Measurements from ENCODE around the gene MVP. TPM values are rescaled to one million over a fixed set of nuclear protein-coding genes. Genes with fewer than 3 reads are reported as not detected.

The MVP gene
- total and polyA plus RNA-seq, 10 donors: 72.3 to 200 (median 152) TPM

DNA sequence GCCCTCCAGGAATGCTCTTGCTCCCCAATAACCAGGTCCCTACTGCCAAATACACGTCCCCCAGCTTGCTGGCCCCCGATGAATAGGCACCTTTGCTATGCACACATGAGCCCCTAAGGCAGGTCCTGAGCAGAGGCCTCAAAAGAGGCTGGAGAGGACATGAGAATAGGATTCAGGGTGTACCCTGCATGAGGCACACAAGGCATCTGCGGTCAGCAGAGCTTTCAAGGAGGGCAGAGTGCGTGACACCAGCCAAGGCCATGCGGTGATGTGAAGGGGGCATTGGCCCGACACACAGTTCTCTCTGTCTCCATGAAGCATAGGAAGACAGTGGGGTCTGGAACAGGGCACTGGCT lies 72.2 kb downstream of the MVP start:
- DNase-seq: no peak
- 82 to 95% (median 89%) methylated on average over 6 of the region's 6 CpGs for WGBS, 5 donors
- intact Hi-C loops (cut with DNase I; ENCODE audit: low total_unique reads): loop anchor here (10.0 kb wide), 1 partner anchor 62 kb away; no protein-coding TSS in a partner anchor
- Histone ChIP-seq H3K27me3 (replicated peaks in 1 of 7) (peaks cover 0 to 28% (median 6%) of the 10 kb centered on the region in 7 donors), H3K9me3 (no peaks in the 10 kb centered on the region), H3K4me1 (no peaks in the 10 kb centered on the region), H3K27ac (no peak overlapping the region), H3K36me3 (no peaks in the 10 kb centered on the region), H3K4me3 (no peak overlapping the region)
- TF ChIP-seq, protein P1, sequence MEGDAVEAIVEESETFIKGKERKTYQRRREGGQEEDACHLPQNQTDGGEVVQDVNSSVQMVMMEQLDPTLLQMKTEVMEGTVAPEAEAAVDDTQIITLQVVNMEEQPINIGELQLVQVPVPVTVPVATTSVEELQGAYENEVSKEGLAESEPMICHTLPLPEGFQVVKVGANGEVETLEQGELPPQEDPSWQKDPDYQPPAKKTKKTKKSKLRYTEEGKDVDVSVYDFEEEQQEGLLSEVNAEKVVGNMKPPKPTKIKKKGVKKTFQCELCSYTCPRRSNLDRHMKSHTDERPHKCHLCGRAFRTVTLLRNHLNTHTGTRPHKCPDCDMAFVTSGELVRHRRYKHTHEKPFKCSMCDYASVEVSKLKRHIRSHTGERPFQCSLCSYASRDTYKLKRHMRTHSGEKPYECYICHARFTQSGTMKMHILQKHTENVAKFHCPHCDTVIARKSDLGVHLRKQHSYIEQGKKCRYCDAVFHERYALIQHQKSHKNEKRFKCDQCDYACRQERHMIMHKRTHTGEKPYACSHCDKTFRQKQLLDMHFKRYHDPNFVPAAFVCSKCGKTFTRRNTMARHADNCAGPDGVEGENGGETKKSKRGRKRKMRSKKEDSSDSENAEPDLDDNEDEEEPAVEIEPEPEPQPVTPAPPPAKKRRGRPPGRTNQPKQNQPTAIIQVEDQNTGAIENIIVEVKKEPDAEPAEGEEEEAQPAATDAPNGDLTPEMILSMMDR (IDR thresholded peaks at IDR 0.05 in 8 of 11, conservative IDR thresholded peaks at IDR 0.05 in 3 of 11): no peak
- TF ChIP-seq POLR2AphosphoS5 (IDR thresholded peaks at IDR 0.05) (no peak), POLR2A (IDR thresholded peaks at IDR 0.05) (no peak)

DNA sequence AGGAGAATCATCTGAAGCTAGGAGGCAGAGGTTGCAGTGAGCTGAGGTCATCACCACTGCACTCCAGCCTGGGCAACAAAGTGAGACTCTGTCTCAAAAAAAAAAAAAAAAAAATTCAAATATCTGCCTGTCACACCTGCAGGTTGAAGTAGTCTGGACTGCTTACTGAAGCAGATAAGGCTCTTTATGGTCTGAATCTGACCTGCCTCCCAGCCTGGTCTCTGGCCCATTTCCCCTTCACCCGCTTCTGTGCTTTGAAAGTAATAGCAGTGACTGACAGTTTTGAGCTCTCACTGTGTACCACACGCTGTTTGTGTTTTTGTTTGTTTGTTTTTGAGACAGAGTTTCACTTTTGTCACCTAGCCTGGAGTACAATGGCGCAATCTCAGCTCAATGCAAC lies 73.3 kb downstream of the MVP start:
- intact Hi-C loops (cut with DNase I; ENCODE audit: low total_unique reads): loop anchor here (10.0 kb wide), 1 partner anchor 61 kb away; no protein-coding TSS in a partner anchor
- H3K9me3 ChIP-seq: no peaks in the 10 kb centered on the region
- no peak overlapping the region for H3K27ac ChIP-seq
- peaks cover 0 to 1% (median 0%) of the 10 kb centered on the region in 6 donors for H3K4me1 ChIP-seq
- no peak for DNase-seq
- TF ChIP-seq POLR2A (IDR thresholded peaks at IDR 0.05) (no peak), POLR2AphosphoS5 (IDR thresholded peaks at IDR 0.05) (no peak)
- TF ChIP-seq, protein P1 (IDR thresholded peaks at IDR 0.05 in 8 of 11, conservative IDR thresholded peaks at IDR 0.05 in 3 of 11): no peak
- peaks cover 0 to 35% (median 17%) of the 10 kb centered on the region in 7 donors for H3K27me3 ChIP-seq (replicated peaks in 1 of 7)
- no peaks in the 10 kb centered on the region for H3K36me3 ChIP-seq
- H3K4me3 ChIP-seq: no peak overlapping the region
- WGBS, 5 donors: 84 to 93% (median 89%) methylated on average over 3 of the region's 3 CpGs

DNA sequence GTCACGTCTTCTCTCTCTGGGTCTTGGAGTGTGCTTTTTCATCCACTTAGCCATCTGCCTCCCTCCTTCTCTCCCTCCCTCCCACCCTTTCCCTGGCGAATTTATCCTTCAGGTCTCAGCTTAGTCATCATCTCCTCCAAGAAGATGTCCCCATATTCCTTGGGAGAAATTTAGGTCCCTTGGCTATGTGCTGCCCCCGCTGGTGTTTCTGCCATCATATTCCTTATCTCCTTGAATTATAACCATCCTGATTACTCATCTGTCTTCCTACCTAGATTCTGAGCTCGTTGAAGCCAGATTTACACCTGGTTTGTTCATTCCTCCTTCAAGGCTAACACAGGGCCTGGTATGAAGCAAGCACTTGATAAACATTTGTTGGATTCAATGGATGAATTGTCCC lies 74.1 kb downstream of the MVP start:
- Histone ChIP-seq H3K4me1 (peaks cover 0 to 9% (median 5%) of the 10 kb centered on the region in 6 donors), H3K4me3 (no peak overlapping the region), H3K27me3 (replicated peaks in 1 of 7) (peaks cover 0 to 41% (median 25%) of the 10 kb centered on the region in 7 donors), H3K9me3 (no peaks in the 10 kb centered on the region), H3K36me3 (no peaks in the 10 kb centered on the region), H3K27ac (no peak overlapping the region)
- DNase-seq: no peak
- intact Hi-C loops (cut with DNase I; ENCODE audit: low total_unique reads): loop anchor here (10.0 kb wide), 1 partner anchor 60 kb away; no protein-coding TSS in a partner anchor
- TF ChIP-seq, protein P1 (IDR thresholded peaks at IDR 0.05 in 8 of 11, conservative IDR thresholded peaks at IDR 0.05 in 3 of 11): no peak
- TF ChIP-seq POLR2AphosphoS5 (IDR thresholded peaks at IDR 0.05): no peak
- no peak for TF ChIP-seq POLR2A (IDR thresholded peaks at IDR 0.05)
- WGBS, 5 donors: 63 to 87% (median 74%) methylated on average over 4 of the region's 4 CpGs

DNA sequence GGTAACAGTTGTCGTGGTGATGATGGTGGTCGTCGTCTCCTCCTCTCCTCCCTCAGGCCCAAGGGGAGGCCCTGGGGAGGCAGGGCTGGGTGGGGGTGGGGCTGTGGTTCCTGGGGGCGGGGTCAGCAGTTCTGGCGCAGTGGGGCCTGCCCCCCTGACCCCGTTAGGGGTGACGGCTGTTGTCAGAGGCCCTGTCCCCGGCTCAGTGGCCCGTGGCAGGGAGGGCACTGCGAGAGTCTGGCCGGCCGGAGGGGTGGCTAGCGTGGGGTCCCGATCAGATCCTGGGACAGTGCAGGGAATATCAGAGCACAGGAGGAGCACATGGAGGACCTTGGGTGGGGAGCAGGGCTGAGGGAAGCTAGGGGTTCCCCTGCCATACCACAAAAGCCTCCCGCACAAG lies 76.6 kb downstream of the MVP start:
- Histone ChIP-seq H3K36me3 (no peaks in the 10 kb centered on the region), H3K27me3 (replicated peaks in 1 of 7) (peaks cover 0 to 66% (median 27%) of the 10 kb centered on the region in 7 donors), H3K9me3 (no peaks in the 10 kb centered on the region), H3K4me3 (no peak overlapping the region), H3K27ac (no peak overlapping the region), H3K4me1 (peaks cover 0 to 27% (median 18%) of the 10 kb centered on the region in 6 donors)
- intact Hi-C loops (cut with DNase I; ENCODE audit: low total_unique reads): loop anchor here (10.0 kb wide), 1 partner anchor 58 kb away; no protein-coding TSS in a partner anchor
- DNase-seq: no peak
- WGBS, 5 donors: 46 to 56% (median 49%) methylated on average over 6 to 15 of the region's 15 CpGs
- TF ChIP-seq POLR2A (IDR thresholded peaks at IDR 0.05) (no peak), POLR2AphosphoS5 (IDR thresholded peaks at IDR 0.05) (no peak)
- TF ChIP-seq, protein P1 (IDR thresholded peaks at IDR 0.05 in 8 of 11, conservative IDR thresholded peaks at IDR 0.05 in 3 of 11): no peak

Data from spleen (tissue), 11 donors.